CD4-positive, alpha-beta memory T cell (primary cell): ENCODE results near the gene MLXIP. TPM values are rescaled to one million over a fixed set of nuclear protein-coding genes. Genes with fewer than 3 reads are reported as not detected.

Experiments
- CTCF ChIA-PET: fragments of 350-600 bp; sonication (Branson Sonifier 250); formaldehyde crosslinking; loops from one replicate; lab custom pipeline; 2021; ENCODE audit warnings: inconsistent platforms; ENCODE audit not compliant: partially characterized antibody; lab: Charles Lee
- POLR2A ChIA-PET: fragments of 350-600 bp; sonication (Branson Sonifier 250); formaldehyde crosslinking; loops from one replicate; lab custom pipeline; 2021; ENCODE audit not compliant: partially characterized antibody; lab: Charles Lee
- DNase-seq, 5 donors: peaks; one replicate each; pipeline versions ENCODE4 v3.0.0 to v3.0.0-alpha.2; 2020 to 2022; ENCODE audit warnings: mixed read lengths in 1 of 5
- H3K27ac ChIP-seq: one replicate; pipeline ENCODE4 v1.7.0; 2013; ENCODE audit warnings: low read depth, low read length
- H3K27me3 ChIP-seq: 2 replicates; pipeline ENCODE4 v1.7.0; 2013; ENCODE audit warnings: mild to moderate bottlenecking, low read length, moderate library complexity; ENCODE audit not compliant: insufficient read depth
- H3K36me3 ChIP-seq: 2 replicates; pipeline ENCODE4 v1.7.0; 2013; ENCODE audit warnings: mild to moderate bottlenecking, low read length, moderate library complexity; ENCODE audit not compliant: insufficient read depth
- H3K4me1 ChIP-seq: 2 replicates; pipeline ENCODE4 v1.7.0; 2013; ENCODE audit warnings: mild to moderate bottlenecking, low read length, moderate library complexity; ENCODE audit not compliant: insufficient read depth
- H3K4me3 ChIP-seq, 2 donors: one replicate each; pipeline ENCODE4 v1.7.0; 2013; ENCODE audit warnings: low read length in 2 of 2, mild to moderate bottlenecking in 1 of 2
- H3K9me3 ChIP-seq, 2 donors: one replicate each; pipeline ENCODE4 v1.7.0; 2013; ENCODE audit warnings: low read length in 2 of 2, control low read depth in 1 of 2; ENCODE audit not compliant: control insufficient read depth in 1 of 2
- H3K27ac Mint-ChIP-seq, 7 donors: one replicate each; pipeline ENCODE4 v1.8.0; 2020 to 2021; ENCODE audit warnings: mixed read lengths in 7 of 7, mild to moderate bottlenecking in 6 of 7, inconsistent platforms in 3 of 7, moderate library complexity in 3 of 7
- H3K27me3 Mint-ChIP-seq, 2 donors: one replicate each; pipeline ENCODE4 v1.8.0; 2020 to 2021; ENCODE audit warnings: mixed read lengths in 2 of 2
- H3K36me3 Mint-ChIP-seq, 2 donors: one replicate each; pipeline ENCODE4 v1.8.0; 2020 to 2021; ENCODE audit warnings: mixed read lengths in 2 of 2, inconsistent platforms in 1 of 2, mild to moderate bottlenecking in 1 of 2
- H3K4me1 Mint-ChIP-seq, 4 donors: one replicate each; pipeline ENCODE4 v1.8.0; 2020 to 2021; ENCODE audit warnings: mixed read lengths in 4 of 4, mild to moderate bottlenecking in 1 of 4
- H3K4me3 Mint-ChIP-seq, 8 donors: one replicate each; pipeline ENCODE4 v1.8.0; 2020 to 2021; ENCODE audit warnings: mixed read lengths in 8 of 8, mild to moderate bottlenecking in 7 of 8, moderate library complexity in 6 of 8, inconsistent platforms in 3 of 8
- H3K9me3 Mint-ChIP-seq, 8 donors: one replicate each; pipeline ENCODE4 v1.8.0; 2020 to 2021; ENCODE audit warnings: mixed read lengths in 8 of 8, mild to moderate bottlenecking in 5 of 8, inconsistent platforms in 3 of 8, moderate library complexity in 1 of 8
- intact Hi-C: fragments of 100-400 bp; cut with micrococcal nuclease; formaldehyde crosslinking; loops from one replicate; pipeline ENCODE4 v1.15.1; 2023
- polyA plus RNA-seq, 2 donors: library from polyadenylated mRNA; unstranded; fragments of 300-500 nt; fragmentation: Illumina TruSeq; gene quantifications; one replicate each; pipeline ENCODE4 v1.2.3, GENCODE V29; 2021
- total RNA-seq, 2 experiments: library from RNA; stranded (reverse); gene quantifications; one replicate each; pipeline ENCODE4 v1.2.3, GENCODE V29; 2021

Gene MLXIP
- total and polyA plus RNA-seq, 4 experiments from 2014 or later, result 2.7 to 88.1 (median 51.7) TPM

- Histone ChIP-seq H3K4me1 (peaks cover 10% of the 10 kb centered on the region), H3K27ac (no peak overlapping the region)
- POLR2A ChIA-PET, result no interaction called here
These were observed 11.0 kb upstream of the MLXIP start for GRCh38 chr12:122067548-122067947.

GRCh38 chr12:122067966-122068365 is 10.6 kb upstream of the MLXIP start:
- peaks cover 11 to 12% (median 11%) of the 10 kb centered on the region in 4 donors for H3K4me1 Mint-ChIP-seq
- POLR2A ChIA-PET, result interaction anchor here (0.7 to 1.5 kb wide), 2 partner anchors 10 to 48 kb away, joined by 3 to 8 read pairs; partner anchors contain the start of gene MLXIP
- Histone ChIP-seq H3K4me1 (peaks cover 10% of the 10 kb centered on the region), H3K4me3 (no peak overlapping the region), H3K36me3 (no peaks in the 10 kb centered on the region), H3K9me3 (no peaks in the 10 kb centered on the region), H3K27ac (no peak overlapping the region), H3K27me3 (no peaks in the 10 kb centered on the region)
- intact Hi-C loops, result no loop called here
- peak overlapping the region in 7 of 8 donors; percentile 21 to 81 (median 72) for H3K4me3 Mint-ChIP-seq
- peak in 4 of 5 donors; percentile 15 to 32 (median 28) for DNase-seq
- H3K27ac Mint-ChIP-seq, result peak overlapping the region in 5 of 7 donors; percentile 4 to 84 (median 23)
- H3K36me3 Mint-ChIP-seq, result no peaks in the 10 kb centered on the region
- CTCF ChIA-PET, result interaction anchor here (0.9 to 6.1 kb wide), 5 partner anchors 10 to 150 kb away, joined by 3 to 33 read pairs (median 3); partner anchors contain the start of genes CFAP251 and MLXIP
- no peaks in the 10 kb centered on the region for H3K9me3 Mint-ChIP-seq
- H3K27me3 Mint-ChIP-seq, result no peaks in the 10 kb centered on the region

More at GRCh38 chr12:122067548-122067947, 11.0 kb upstream of the MLXIP start:
- no peak for DNase-seq
- H3K4me3 ChIP-seq, result no peak overlapping the region
- CTCF ChIA-PET, result interaction anchor here (0.9 to 6.1 kb wide), 5 partner anchors 11 to 55 kb away, joined by 3 to 33 read pairs (median 6); partner anchors contain the start of gene MLXIP
- Mint-ChIP-seq H3K4me1 (peaks cover 11 to 12% (median 12%) of the 10 kb centered on the region in 4 donors), H3K27me3 (no peaks in the 10 kb centered on the region), H3K9me3 (no peaks in the 10 kb centered on the region), H3K27ac (peak overlapping the region in 4 of 7 donors; percentile 4 to 84 (median 50)), H3K36me3 (no peaks in the 10 kb centered on the region), H3K4me3 (peak overlapping the region in 7 of 8 donors; percentile 21 to 81 (median 72))
- intact Hi-C loops, result no loop called here
- H3K27me3 ChIP-seq, result no peaks in the 10 kb centered on the region
- no peaks in the 10 kb centered on the region for H3K36me3 ChIP-seq
- H3K9me3 ChIP-seq, result no peaks in the 10 kb centered on the region

- Histone ChIP-seq H3K4me1 (peaks cover 16% of the 10 kb centered on the region), H3K4me3 (no peak overlapping the region), H3K27me3 (no peaks in the 10 kb centered on the region), H3K9me3 (no peaks in the 10 kb centered on the region), H3K36me3 (no peaks in the 10 kb centered on the region), H3K27ac (no peak overlapping the region)
- Mint-ChIP-seq H3K27ac (no peak overlapping the region), H3K4me1 (peaks cover 8 to 12% (median 10%) of the 10 kb centered on the region in 4 donors), H3K9me3 (no peaks in the 10 kb centered on the region), H3K4me3 (no peak overlapping the region), H3K36me3 (no peaks in the 10 kb centered on the region), H3K27me3 (no peaks in the 10 kb centered on the region)
- ChIA-PET POLR2A (no interaction called here), CTCF (interaction anchor here (1.2 kb wide), 1 partner anchor 51 kb away, joined by 3 read pairs; no protein-coding TSS in a partner anchor)
- DNase-seq, result no peak
- intact Hi-C loops, result no loop called here
These were observed 6.3 kb upstream of the MLXIP start for GRCh38 chr12:122072031-122072970.

GRCh38 chr12:122073815-122074214 is 4.7 kb upstream of the MLXIP start:
- Histone ChIP-seq H3K4me1 (peaks cover 15% of the 10 kb centered on the region), H3K27ac (no peak overlapping the region), H3K9me3 (no peaks in the 10 kb centered on the region), H3K4me3 (no peak overlapping the region), H3K27me3 (no peaks in the 10 kb centered on the region), H3K36me3 (no peaks in the 10 kb centered on the region)
- no peak overlapping the region for H3K4me3 Mint-ChIP-seq
- ChIA-PET POLR2A (no interaction called here), CTCF (interaction anchor here (1.7 kb wide), 1 partner anchor 19 kb away, joined by 10 read pairs; no protein-coding TSS in a partner anchor)
- no peak for DNase-seq
- H3K4me1 Mint-ChIP-seq, result peaks cover 1 to 5% (median 4%) of the 10 kb centered on the region in 4 donors
- H3K36me3 Mint-ChIP-seq, result no peaks in the 10 kb centered on the region
- intact Hi-C loops, result no loop called here
- no peaks in the 10 kb centered on the region for H3K27me3 Mint-ChIP-seq
- H3K9me3 Mint-ChIP-seq, result no peaks in the 10 kb centered on the region
- no peak overlapping the region for H3K27ac Mint-ChIP-seq

- Mint-ChIP-seq H3K4me1 (peaks cover 14 to 32% (median 22%) of the 10 kb centered on the region in 4 donors), H3K4me3 (peak overlapping the region in 7 of 8 donors; percentile 28 to 92 (median 81)), H3K27me3 (no peaks in the 10 kb centered on the region), H3K9me3 (no peaks in the 10 kb centered on the region), H3K27ac (peak overlapping the region in 3 of 7 donors; percentile 11 to 77 (median 29)), H3K36me3 (peaks cover 0 to 16% of the 10 kb centered on the region in 2 donors)
- no peaks in the 10 kb centered on the region for H3K9me3 ChIP-seq
- ChIA-PET CTCF (interaction anchor here (2.3 to 2.4 kb wide), 2 partner anchors 22 to 46 kb away, joined by 8 to 10 read pairs; no protein-coding TSS in a partner anchor), POLR2A (interaction anchor here (1.4 kb wide), 2 partner anchors 8 to 149 kb away, joined by 4 to 8 read pairs; partner anchors contain the start of gene DIABLO)
- H3K27me3 ChIP-seq, result no peaks in the 10 kb centered on the region
- H3K36me3 ChIP-seq, result no peaks in the 10 kb centered on the region
- no peak overlapping the region for H3K27ac ChIP-seq
- H3K4me1 ChIP-seq, result peaks cover 39% of the 10 kb centered on the region
- intact Hi-C loops, result no loop called here
- no peak for DNase-seq
- H3K4me3 ChIP-seq, result no peak overlapping the region
These were observed 1.6 kb upstream of the MLXIP start for GRCh38 chr12:122076743-122077495.

GRCh38 chr12:122079033-122079531 is 526 bp downstream of the MLXIP start:
- Histone ChIP-seq H3K27ac (peak overlapping the region; percentile 69), H3K4me3 (peak overlapping the region; percentile 82 to 92), H3K4me1 (peaks cover 59% of the 10 kb centered on the region), H3K36me3 (no peaks in the 10 kb centered on the region), H3K27me3 (no peaks in the 10 kb centered on the region), H3K9me3 (no peaks in the 10 kb centered on the region)
- intact Hi-C loops, result loop anchor here (1.0 to 2.0 kb wide), 2 partner anchors 9 to 22 kb away; no protein-coding TSS in a partner anchor
- DNase-seq, result peak in 1 of 5 donors; percentile 21
- Mint-ChIP-seq H3K36me3 (peaks cover 6 to 22% of the 10 kb centered on the region in 2 donors), H3K27ac (peak overlapping the region; percentile 77 to 99 (median 95)), H3K9me3 (no peaks in the 10 kb centered on the region), H3K4me1 (peaks cover 31 to 53% (median 41%) of the 10 kb centered on the region in 4 donors), H3K4me3 (peak overlapping the region; percentile 84 to 98 (median 95)), H3K27me3 (no peaks in the 10 kb centered on the region)
- ChIA-PET CTCF (interaction anchor here (1.0 to 4.2 kb wide), 6 partner anchors 11 to 267 kb away, joined by 3 to 45 read pairs (median 6); no protein-coding TSS in a partner anchor), POLR2A (interaction anchor here (0.6 to 5.7 kb wide), 8 partner anchors 11 to 25 kb away, joined by 3 to 53 read pairs (median 6); no protein-coding TSS in a partner anchor)
